GM23338 (cell line): Measurements from ENCODE around the gene TCEA2.

Experiments
- CREB1 ChIP-seq: fragments of 250-450 bp; sonication (Bioruptor Pico); IDR thresholded peaks from 2 replicates; pipeline ENCODE4 v1.5.0; 2020; ENCODE audit warnings: low read depth, mild to moderate bottlenecking, moderate library complexity
- CTCF ChIP-seq, 2 experiments: fragments of 200-600 bp in 1 of 2; sonication (generic) in 1 of 2; conservative IDR thresholded peaks; 2 replicates each; pipeline versions ENCODE4 v1.5.1 to v1.6.1; 2016 to 2017; ENCODE audit warnings: antibody characterized with exemption in 2 of 2, low read depth in 2 of 2, mild to moderate bottlenecking in 2 of 2, moderate library complexity in 1 of 2
- ETS1 ChIP-seq: IDR thresholded peaks from 2 replicates; pipeline ENCODE4 v1.6.1; 2016; ENCODE audit warnings: antibody characterized with exemption
- EZH2 ChIP-seq: fragments of 200-600 bp; sonication (generic); IDR thresholded peaks from one replicate; pipeline ENCODE4 v1.8.0; 2017; ENCODE audit warnings: antibody characterized with exemption, mild to moderate bottlenecking, low read depth; ENCODE audit not compliant: unreplicated experiment
- EZH2phosphoT487 ChIP-seq: fragments of 200-600 bp; sonication (generic); IDR thresholded peaks from one replicate; pipeline ENCODE4 v1.8.1; 2018; ENCODE audit warnings: antibody characterized with exemption; ENCODE audit not compliant: unreplicated experiment
- JUNB ChIP-seq: IDR thresholded peaks from one replicate; pipeline ENCODE4 v1.6.1; 2016; ENCODE audit warnings: antibody characterized with exemption; ENCODE audit not compliant: unreplicated experiment
- NANOG ChIP-seq: IDR thresholded peaks from 2 replicates; pipeline ENCODE4 v1.6.1; 2016; ENCODE audit warnings: antibody characterized with exemption, borderline replicate concordance
- POLR2AphosphoS5 ChIP-seq: IDR thresholded peaks from 2 replicates; pipeline ENCODE4 v1.6.1; 2016; ENCODE audit warnings: antibody characterized with exemption, low read depth
- REST ChIP-seq: IDR thresholded peaks from one replicate; pipeline ENCODE4 v1.6.1; 2018; ENCODE audit warnings: antibody characterized with exemption; ENCODE audit not compliant: unreplicated experiment
- STAT1 ChIP-seq: IDR thresholded peaks from one replicate; pipeline ENCODE4 v1.6.1; 2016; ENCODE audit warnings: antibody characterized with exemption; ENCODE audit not compliant: unreplicated experiment
- ZNF114 ChIP-seq: fragments of 250-450 bp; sonication (Bioruptor Pico); IDR thresholded peaks from 2 replicates; pipeline ENCODE4 v1.5.0; 2020; ENCODE audit warnings: mild to moderate bottlenecking, moderate library complexity
- ZNF331 ChIP-seq: fragments of 250-450 bp; sonication (Bioruptor Pico); IDR thresholded peaks from 2 replicates; pipeline ENCODE4 v1.5.0; 2020; ENCODE audit warnings: low read depth, mild to moderate bottlenecking, moderate library complexity

GRCh38 chr20:64077876-64078551 lies 15.0 kb downstream of the TCEA2 start:
- TF ChIP-seq CTCF (conservative IDR thresholded peaks at IDR 0.05; ENCODE audit: low read depth in 2 of 2) = no peak
- TF ChIP-seq EZH2 = no peak
- no peak for TF ChIP-seq POLR2AphosphoS5
- TF ChIP-seq JUNB = no peak
- no peak for TF ChIP-seq STAT1
- no peak for TF ChIP-seq EZH2phosphoT487
- TF ChIP-seq ZNF331 (CRISPR knock-in tag) = no peak
- TF ChIP-seq REST = no peak
- no peak for TF ChIP-seq CREB1 (CRISPR knock-in tag)
- no peak for TF ChIP-seq NANOG
- no peak for TF ChIP-seq ETS1
- TF ChIP-seq ZNF114 = no peak
